NCI-H82 treated with DMSO at 0.1 percent for 48 hours (cell line): ENCODE results near the gene SERPINA1.
"Not testable (repeated sequence)": the region's sequence is repeated elsewhere in the genome, so short reads cannot be mapped to it uniquely, and the experiment has no call there.

Source experiments
- DNase-seq: peaks from one replicate; lab custom pipeline; 2025; ENCODE audit not compliant: unreplicated experiment; lab: John Stamatoyannopoulos, UW

SERPINA1 gene

GRCh38 chr14:94370524-94370910 lies 17.9 kb downstream of the SERPINA1 start:
- no peak for DNase-seq

- not testable (repeated sequence) for DNase-seq
These were observed 18.5 kb downstream of the SERPINA1 start for GRCh38 chr14:94369766-94370523.

DNA sequence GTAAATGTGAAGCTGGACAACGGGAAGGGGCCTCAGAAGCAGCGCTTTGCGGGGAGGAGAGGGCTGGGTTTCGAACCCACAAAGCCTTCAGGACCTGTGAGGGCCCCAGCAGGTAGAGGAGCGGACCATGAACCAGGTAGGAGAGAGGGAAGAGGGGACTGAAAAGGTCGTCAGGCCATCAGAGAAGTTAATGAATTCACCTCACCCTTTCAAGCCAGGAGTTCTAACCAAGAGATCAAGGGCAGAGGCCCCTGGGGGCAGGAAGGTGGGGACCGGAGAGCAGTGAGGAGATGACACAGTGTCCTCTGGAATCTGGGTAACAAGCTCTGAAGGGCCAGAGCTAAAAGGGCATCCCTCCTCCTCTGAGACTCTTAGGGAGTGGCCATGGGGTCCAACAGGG lies 19.4 kb downstream of the SERPINA1 start:
- no peak for DNase-seq

DNA sequence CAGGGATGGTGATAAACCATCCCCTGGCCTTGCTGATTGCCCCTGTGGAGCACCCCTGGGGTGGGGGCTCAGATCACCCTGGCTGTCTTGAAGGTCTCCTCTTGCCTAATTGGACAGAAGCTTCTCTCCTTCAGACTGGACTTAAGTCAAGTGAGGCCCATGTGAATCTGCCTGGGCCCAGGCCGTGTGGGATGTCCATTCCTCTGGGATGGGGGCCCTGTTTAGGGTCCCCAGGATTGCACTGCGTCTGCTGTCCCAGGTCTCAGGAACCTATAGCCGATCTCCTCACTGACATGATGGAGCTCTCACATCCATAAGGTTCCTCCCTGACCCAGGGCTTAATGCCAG lies 20.2 kb downstream of the SERPINA1 start:
- no peak for DNase-seq

GRCh38 chr14:94367347-94368242 lies 20.8 kb downstream of the SERPINA1 start:
- no peak for DNase-seq

DNA sequence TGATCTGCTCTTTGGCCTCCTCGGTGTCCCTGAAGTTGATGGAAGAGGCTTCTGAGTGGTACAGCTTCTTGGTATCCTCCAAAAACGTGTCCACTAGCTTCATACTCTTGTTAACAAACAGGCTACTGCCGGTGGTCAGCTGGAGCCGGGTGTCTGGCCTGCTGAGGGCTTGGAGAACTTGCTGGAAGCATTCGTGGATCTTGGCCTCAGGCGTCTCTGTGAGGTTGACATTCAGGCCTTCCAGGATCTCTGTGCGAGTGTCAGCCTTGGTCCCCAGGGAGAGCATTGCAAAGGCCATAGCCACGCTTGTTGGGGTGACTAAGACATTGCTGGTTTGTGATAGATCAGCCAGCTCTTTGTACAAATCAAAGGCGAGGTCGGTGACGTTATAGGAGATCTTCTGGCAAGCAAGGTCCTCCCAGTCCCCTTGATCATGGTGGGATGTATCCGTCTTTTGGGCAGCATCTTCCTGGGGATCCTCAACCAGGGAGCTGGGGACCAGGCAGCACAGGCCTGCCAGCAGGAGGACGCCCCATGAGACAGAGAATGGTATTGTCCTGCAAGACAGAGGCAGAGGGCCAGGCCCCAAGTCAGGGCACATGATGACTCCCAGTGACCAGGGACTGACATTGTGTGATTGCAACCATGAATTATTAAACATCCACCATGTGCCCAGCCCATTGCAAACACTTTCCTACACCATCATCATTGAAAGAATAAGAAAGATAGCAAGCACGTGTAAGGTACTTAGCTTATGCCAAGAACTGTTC lies 22.1 kb downstream of the SERPINA1 start, which contains the start of gene SERPINA2:
Gene SERPINA2, minus strand, starts transcription at position 553 of the 770 bp plus-strand sequence.
- DNase-seq = no peak

- no peak for DNase-seq
These were observed 22.8 kb downstream of the SERPINA1 start for GRCh38 chr14:94365624-94366023.

DNA sequence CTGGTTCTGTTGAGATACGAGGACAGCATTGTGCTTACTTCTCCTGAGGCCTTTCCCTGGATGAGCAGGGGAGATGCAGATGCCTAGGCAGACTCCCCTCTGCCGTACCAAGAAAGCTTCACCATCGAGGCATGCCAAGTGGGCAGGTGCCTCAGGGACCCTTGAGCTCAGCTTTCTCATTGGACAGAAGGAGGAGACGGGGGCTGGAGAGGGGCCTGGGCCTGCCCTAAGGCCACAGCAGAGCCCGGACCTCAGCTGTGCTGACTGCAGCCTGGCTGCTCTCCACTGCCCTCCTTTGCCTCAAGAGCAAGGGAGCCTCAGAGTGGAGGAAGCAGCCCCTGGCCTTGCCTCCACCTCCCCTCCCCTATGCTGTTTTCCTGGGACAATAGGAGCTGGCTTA lies 23.4 kb downstream of the SERPINA1 start:
- no peak for DNase-seq

GRCh38 chr14:94364037-94364436 lies 24.4 kb downstream of the SERPINA1 start:
- no peak for DNase-seq

DNA sequence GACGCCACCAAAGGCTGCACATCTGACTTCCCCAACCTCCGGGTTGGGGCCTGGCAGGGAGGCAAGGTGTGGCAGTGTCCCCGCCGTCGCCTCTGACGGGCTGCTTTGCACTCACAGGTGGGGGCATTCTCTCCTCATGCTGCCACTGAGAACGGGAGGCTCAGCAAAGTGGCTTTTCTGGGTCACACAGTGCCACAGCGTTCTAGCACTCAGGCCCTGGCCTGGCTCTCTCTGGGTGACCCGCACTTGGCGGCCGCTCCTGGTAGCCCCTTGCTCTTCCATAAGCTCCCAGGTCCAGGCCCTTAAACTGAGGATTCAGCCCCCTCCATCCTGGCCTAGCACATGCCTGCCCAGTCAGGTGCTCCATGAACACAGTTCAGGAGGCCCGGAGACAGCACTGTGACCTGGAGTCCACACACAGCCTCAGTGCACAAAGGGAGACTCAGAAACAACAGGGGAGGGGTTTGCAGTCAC lies 25.2 kb downstream of the SERPINA1 start:
- no peak for DNase-seq

- DNase-seq = no peak
These were observed 25.7 kb downstream of the SERPINA1 start for GRCh38 chr14:94362614-94363133.

GRCh38 chr14:94361682-94362081 lies 26.7 kb downstream of the SERPINA1 start:
- DNase-seq = no peak

DNA sequence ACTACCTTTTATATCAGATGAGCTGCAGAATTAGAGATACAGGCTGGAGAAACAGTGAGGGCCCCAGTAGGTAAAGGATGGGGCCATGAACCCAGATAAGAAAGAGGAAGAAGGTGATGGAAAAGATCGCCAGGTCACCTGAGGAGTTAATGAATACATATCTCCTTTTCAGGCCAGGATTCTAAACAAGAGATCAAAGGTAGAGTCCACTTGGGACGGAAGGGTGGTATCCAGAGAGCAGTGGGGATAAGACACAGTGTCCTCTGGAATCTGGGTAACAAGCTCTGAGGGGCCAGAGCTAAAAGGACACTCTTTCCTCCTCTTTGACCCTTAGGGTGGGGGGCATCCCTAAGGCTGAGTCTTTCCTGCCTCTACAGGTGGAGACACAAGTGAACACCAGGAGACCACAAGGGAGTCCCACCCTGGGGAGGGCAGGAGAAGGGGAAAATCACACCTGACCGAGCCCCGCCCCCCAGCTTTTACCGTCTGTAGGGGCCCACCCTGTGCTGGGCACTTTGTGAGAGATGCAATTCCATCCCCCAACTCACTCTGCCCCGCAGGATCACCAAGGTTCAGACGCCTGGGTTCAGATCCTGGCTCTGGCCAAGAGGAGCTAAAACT lies 27.3 kb downstream of the SERPINA1 start:
- DNase-seq = no peak

DNA sequence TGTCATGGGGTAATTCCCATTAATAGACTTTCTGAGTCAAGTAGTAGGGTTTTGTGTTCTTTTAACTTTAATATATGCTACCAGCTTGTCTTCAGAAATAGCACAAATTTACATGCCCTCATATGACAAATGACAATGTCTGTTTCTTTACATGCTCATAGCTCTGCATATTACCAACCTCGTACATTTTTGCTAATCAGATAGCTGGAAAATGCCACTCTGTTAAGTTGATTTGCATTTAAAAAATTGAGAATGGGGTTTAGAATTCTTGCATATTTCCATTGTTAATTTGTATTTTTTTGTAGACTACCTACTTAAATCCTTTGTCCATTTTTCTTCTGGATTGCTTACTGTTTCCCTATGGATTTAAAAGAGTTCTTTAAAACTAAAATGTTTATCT lies 31.2 kb downstream of the SERPINA1 start:
- no peak for DNase-seq

DNA sequence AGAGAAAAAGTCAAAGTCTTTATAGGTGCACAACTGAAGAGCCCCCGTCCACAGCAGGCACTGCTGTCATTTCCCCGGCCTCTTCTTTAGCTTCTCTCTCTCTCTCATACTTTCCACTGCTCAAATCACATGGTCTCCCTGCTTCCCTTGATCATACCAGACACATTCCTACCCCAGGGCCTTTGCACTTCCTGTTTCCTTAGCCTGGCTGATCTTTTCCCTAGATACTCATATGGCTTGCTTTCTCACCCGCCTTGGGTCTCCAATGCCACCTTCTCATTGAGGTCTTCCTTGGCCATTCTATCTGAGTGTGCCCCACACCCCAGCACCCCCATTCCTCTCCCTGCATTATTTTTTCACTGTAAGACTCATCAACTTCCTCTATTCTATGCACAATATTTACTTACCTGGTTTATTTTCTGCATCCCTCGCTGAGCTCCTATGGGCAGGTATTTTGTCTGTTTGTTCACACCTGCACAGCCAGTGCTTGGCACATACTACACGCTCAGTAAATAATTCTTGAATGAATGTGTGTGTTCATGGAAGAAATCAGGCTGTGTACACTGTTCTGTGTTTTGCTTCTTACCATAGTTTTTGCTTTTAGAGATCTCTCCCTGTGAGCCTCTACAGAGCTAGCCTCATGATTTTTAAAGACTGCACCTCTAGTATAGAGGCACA lies 31.9 kb downstream of the SERPINA1 start:
- DNase-seq = no peak

GRCh38 chr14:94355191-94355794 lies 33.1 kb downstream of the SERPINA1 start:
- DNase-seq = no peak

GRCh38 chr14:94354638-94355185 lies 33.7 kb downstream of the SERPINA1 start:
- no peak for DNase-seq

DNA sequence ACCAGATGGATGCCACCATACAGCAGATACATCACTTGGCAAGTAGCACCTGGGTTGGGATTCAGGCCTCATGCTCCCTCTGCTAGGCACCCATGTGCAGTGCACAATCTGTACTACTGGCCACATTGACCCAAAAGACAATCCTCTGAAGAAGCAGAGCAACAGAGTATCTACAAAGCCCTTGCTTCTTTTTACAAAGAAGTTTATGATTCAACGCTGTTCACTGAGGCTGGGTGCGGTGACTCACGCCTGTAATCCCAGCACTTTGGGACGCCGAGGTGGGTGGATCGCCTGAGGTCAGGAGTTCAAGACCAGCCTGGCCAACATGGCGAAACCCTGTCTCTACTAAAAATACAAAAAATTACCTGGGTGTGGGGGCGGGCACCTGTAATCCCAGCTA lies 34.2 kb downstream of the SERPINA1 start:
- not testable (repeated sequence) for DNase-seq

- no peak for DNase-seq
These were observed 39.1 kb downstream of the SERPINA1 start for GRCh38 chr14:94349276-94349675.
